Mesendoderm (in vitro differentiated cells): Measurements from ENCODE around the gene GAK.

Experiments used
- DNase-seq: peaks from one replicate; pipeline ENCODE4 v3.0.0; 2013
- H2AK5ac ChIP-seq: 2 replicates; pipeline ENCODE4 v1.6.1; 2013; ENCODE audit warnings: low read length, inconsistent platforms
- H2BK120ac ChIP-seq: 2 replicates; pipeline ENCODE4 v1.6.1; 2013; ENCODE audit warnings: low read depth, mild to moderate bottlenecking, low read length, moderate library complexity, mixed read lengths
- H2BK15ac ChIP-seq: replicated peaks from 2 replicates; pipeline ENCODE4 v1.6.1; 2013; ENCODE audit warnings: low read depth, mild to moderate bottlenecking, moderate library complexity
- H2BK5ac ChIP-seq: 2 replicates; pipeline ENCODE4 v1.6.1; 2013; ENCODE audit warnings: low read length, inconsistent platforms
- H3K18ac ChIP-seq: 2 replicates; pipeline ENCODE4 v1.6.1; 2013; ENCODE audit warnings: mild to moderate bottlenecking, low read length, mixed read lengths
- H3K23ac ChIP-seq: one replicate; pipeline ENCODE4 v1.6.1; 2013; ENCODE audit warnings: low read length
- H3K27ac ChIP-seq: 2 replicates; pipeline ENCODE4 v1.5.1; 2013; ENCODE audit warnings: low read depth, mild to moderate bottlenecking, inconsistent platforms, low read length, moderate library complexity
- H3K27me3 ChIP-seq: 2 replicates; pipeline ENCODE4 v1.6.1; 2013; ENCODE audit warnings: low read length, control low read depth, mild to moderate bottlenecking, inconsistent platforms; ENCODE audit not compliant: insufficient read depth, poor library complexity
- H3K36me3 ChIP-seq: 2 replicates; pipeline ENCODE4 v1.6.1; 2013; ENCODE audit warnings: low read length, inconsistent platforms; ENCODE audit not compliant: control insufficient read depth, insufficient read depth
- H3K4ac ChIP-seq: one replicate; pipeline ENCODE4 v1.6.1; 2013; ENCODE audit warnings: low read depth, mild to moderate bottlenecking, low read length, moderate library complexity
- H3K4me1 ChIP-seq: 2 replicates; pipeline ENCODE4 v1.6.1; 2013; ENCODE audit warnings: low read depth, low read length, inconsistent platforms; ENCODE audit not compliant: control insufficient read depth
- H3K4me2 ChIP-seq: 2 replicates; pipeline ENCODE4 v1.6.1; 2013; ENCODE audit warnings: low read length
- H3K4me3 ChIP-seq: 2 replicates; pipeline ENCODE4 v1.5.1; 2013; ENCODE audit warnings: mild to moderate bottlenecking, low read length
- H3K56ac ChIP-seq: one replicate; pipeline ENCODE4 v1.6.1; 2013; ENCODE audit warnings: low read length
- H3K79me1 ChIP-seq: 2 replicates; pipeline ENCODE4 v1.6.1; 2013; ENCODE audit warnings: low read length, inconsistent platforms
- H3K79me2 ChIP-seq: 2 replicates; pipeline ENCODE4 v1.6.1; 2013; ENCODE audit warnings: mild to moderate bottlenecking, low read length; ENCODE audit not compliant: control insufficient read depth, insufficient read depth
- H3K9ac ChIP-seq: 2 replicates; pipeline ENCODE4 v1.6.1; 2013; ENCODE audit warnings: low read length, inconsistent platforms
- H4K5ac ChIP-seq: one replicate; pipeline ENCODE4 v1.6.1; 2013; ENCODE audit warnings: low read length
- H4K8ac ChIP-seq: one replicate; pipeline ENCODE4 v1.6.1; 2013; ENCODE audit warnings: low read depth, mild to moderate bottlenecking, control low read depth, low read length, moderate library complexity
- WGBS: extraction: QIAGEN DNeasy Blood & Tissue Kit; methylation state at CpG from one replicate; pipeline ENCODE4 v1.1.7; 2013; ENCODE audit warnings: low lambda C conversion rate, missing lambda C conversion rate; ENCODE audit not compliant: insufficient coverage; ENCODE audit errors: extremely low coverage; 5-methylcytosine and 5-hydroxymethylcytosine counted together

The GAK gene

DNA sequence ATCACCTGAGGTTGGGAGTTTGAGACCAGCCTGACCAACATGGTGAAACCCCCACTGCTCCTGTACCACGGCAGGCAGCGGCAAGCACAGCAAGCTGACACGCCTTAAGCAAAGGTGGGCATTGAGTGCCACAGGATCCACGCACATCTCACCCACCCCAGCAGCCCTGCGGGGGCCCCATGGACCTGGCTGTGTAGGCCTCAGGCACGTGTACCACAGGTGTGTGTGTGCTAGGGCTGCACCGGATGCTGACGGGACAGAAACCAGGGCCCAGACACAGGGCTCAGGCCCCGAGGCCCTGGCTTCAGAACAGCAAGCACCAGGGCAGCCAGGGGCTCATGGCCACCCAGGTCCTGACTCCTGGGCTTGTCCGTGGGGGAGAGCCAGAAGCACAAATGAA lies 46.8 kb downstream of the GAK start:
- Histone ChIP-seq H2BK5ac (no peak overlapping the region), H3K9ac (no peak overlapping the region), H3K79me2 (no peaks in the 10 kb centered on the region), H2BK120ac (no peak overlapping the region), H3K4me1 (no peaks in the 10 kb centered on the region), H3K18ac (no peak overlapping the region), H4K5ac (no peak overlapping the region), H3K27me3 (no peaks in the 10 kb centered on the region), H2AK5ac (no peak overlapping the region), H3K27ac (no peak overlapping the region), H3K4me3 (no peak overlapping the region), H3K36me3 (no peaks in the 10 kb centered on the region), H3K4ac (no peak overlapping the region), H3K79me1 (no peaks in the 10 kb centered on the region), H4K8ac (no peak overlapping the region), H3K56ac (no peak overlapping the region), H3K4me2 (no peak overlapping the region), H2BK15ac (no peak overlapping the region), H3K23ac (no peak overlapping the region)
- WGBS = no CpG with 5 or more reads among the region's 10 CpGs
- DNase-seq = no peak

GRCh38 chr4:884896-885295 lies 47.2 kb downstream of the GAK start:
- Histone ChIP-seq H3K79me1 (no peaks in the 10 kb centered on the region), H2BK15ac (no peak overlapping the region), H3K27me3 (no peaks in the 10 kb centered on the region), H4K5ac (no peak overlapping the region), H3K79me2 (no peaks in the 10 kb centered on the region), H2BK5ac (no peak overlapping the region), H3K56ac (no peak overlapping the region), H3K18ac (no peak overlapping the region), H3K27ac (no peak overlapping the region), H3K9ac (no peak overlapping the region), H3K4me2 (no peak overlapping the region), H3K23ac (no peak overlapping the region), H3K4me1 (no peaks in the 10 kb centered on the region), H3K36me3 (no peaks in the 10 kb centered on the region), H3K4ac (no peak overlapping the region), H2AK5ac (no peak overlapping the region), H3K4me3 (no peak overlapping the region), H2BK120ac (no peak overlapping the region), H4K8ac (no peak overlapping the region)
- no CpG with 5 or more reads among the region's 24 CpGs for WGBS
- no peak for DNase-seq

DNA sequence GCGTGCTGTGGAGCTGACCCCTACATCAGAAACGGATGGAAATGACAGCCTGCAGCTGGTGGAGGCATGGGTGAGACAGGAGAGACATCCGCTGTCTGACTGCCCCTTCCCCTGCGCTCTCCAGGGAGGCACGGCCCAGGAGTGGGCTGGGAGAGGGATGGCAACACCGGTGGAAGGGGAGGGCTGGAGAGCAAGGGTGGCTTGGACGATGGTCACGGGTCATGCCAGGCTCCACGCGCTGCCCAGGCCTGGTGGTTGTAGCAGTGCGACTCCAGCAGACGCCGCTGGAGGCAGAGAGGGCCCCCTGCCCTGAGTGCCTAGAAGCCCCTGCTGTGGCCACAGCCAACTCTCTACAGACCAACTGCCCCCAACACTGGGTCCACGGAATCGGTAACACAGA lies 47.9 kb downstream of the GAK start:
- Histone ChIP-seq H4K5ac (no peak overlapping the region), H3K4ac (no peak overlapping the region), H2BK120ac (no peak overlapping the region), H4K8ac (no peak overlapping the region), H3K4me1 (no peaks in the 10 kb centered on the region), H2BK5ac (no peak overlapping the region), H2AK5ac (no peak overlapping the region), H3K79me2 (no peaks in the 10 kb centered on the region), H3K79me1 (no peaks in the 10 kb centered on the region), H3K9ac (no peak overlapping the region), H3K4me2 (no peak overlapping the region), H3K27me3 (no peaks in the 10 kb centered on the region), H3K27ac (no peak overlapping the region), H3K18ac (no peak overlapping the region), H3K56ac (no peak overlapping the region), H3K4me3 (no peak overlapping the region), H3K23ac (no peak overlapping the region), H3K36me3 (no peaks in the 10 kb centered on the region), H2BK15ac (no peak overlapping the region)
- no CpG with 5 or more reads among the region's 15 CpGs for WGBS
- DNase-seq = no peak

- no peaks in the 10 kb centered on the region for H3K79me2 ChIP-seq
- no peak overlapping the region for H3K4me3 ChIP-seq
- H3K18ac ChIP-seq = no peak overlapping the region
- H3K4me2 ChIP-seq = no peak overlapping the region
- no peak overlapping the region for H3K4ac ChIP-seq
- no peak overlapping the region for H2BK120ac ChIP-seq
- H3K23ac ChIP-seq = no peak overlapping the region
- no peak for DNase-seq
- no peaks in the 10 kb centered on the region for H3K79me1 ChIP-seq
- no peak overlapping the region for H4K8ac ChIP-seq
- no peak overlapping the region for H3K56ac ChIP-seq
- no peak overlapping the region for H2BK5ac ChIP-seq
- no peaks in the 10 kb centered on the region for H3K4me1 ChIP-seq
- no CpG with 5 or more reads among the region's 26 CpGs for WGBS
- H2BK15ac ChIP-seq = no peak overlapping the region
- peaks cover 2% of the 10 kb centered on the region for H3K36me3 ChIP-seq
- H3K27ac ChIP-seq = no peak overlapping the region
- H4K5ac ChIP-seq = no peak overlapping the region
- H2AK5ac ChIP-seq = no peak overlapping the region
- H3K27me3 ChIP-seq = no peaks in the 10 kb centered on the region
- no peak overlapping the region for H3K9ac ChIP-seq
These were observed 48.6 kb downstream of the GAK start for GRCh38 chr4:883377-884095.

DNA sequence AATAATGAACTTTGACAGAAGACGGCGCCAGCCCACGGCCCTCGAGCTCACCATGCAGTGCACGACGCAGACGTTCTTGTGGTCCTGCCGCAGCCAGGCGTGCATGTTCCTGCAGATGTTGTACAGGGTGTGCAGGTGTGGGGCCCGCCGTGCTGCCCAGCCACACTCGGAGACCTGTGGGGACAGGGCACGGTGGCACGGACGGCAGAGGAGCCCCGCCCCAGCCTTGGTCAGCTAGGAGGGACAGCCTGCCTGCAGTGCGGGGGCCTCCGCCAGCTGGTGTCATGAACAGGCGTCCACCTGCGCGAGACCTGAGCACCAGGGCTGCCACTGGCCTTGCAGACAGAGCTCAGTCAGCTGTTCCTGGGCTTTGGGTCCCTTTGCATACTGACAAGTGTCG lies 49.5 kb downstream of the GAK start:
- Histone ChIP-seq H3K36me3 (peaks cover 2% of the 10 kb centered on the region), H3K4ac (no peak overlapping the region), H2AK5ac (no peak overlapping the region), H4K5ac (no peak overlapping the region), H2BK120ac (no peak overlapping the region), H3K79me1 (no peaks in the 10 kb centered on the region), H3K4me1 (no peaks in the 10 kb centered on the region), H3K9ac (no peak overlapping the region), H3K23ac (no peak overlapping the region), H4K8ac (no peak overlapping the region), H3K56ac (no peak overlapping the region), H3K18ac (no peak overlapping the region), H3K27ac (no peak overlapping the region), H3K79me2 (no peaks in the 10 kb centered on the region), H3K4me2 (no peak overlapping the region), H3K4me3 (no peak overlapping the region), H2BK5ac (no peak overlapping the region), H3K27me3 (no peaks in the 10 kb centered on the region), H2BK15ac (no peak overlapping the region)
- DNase-seq = no peak
- WGBS = no CpG with 5 or more reads among the region's 22 CpGs

DNA sequence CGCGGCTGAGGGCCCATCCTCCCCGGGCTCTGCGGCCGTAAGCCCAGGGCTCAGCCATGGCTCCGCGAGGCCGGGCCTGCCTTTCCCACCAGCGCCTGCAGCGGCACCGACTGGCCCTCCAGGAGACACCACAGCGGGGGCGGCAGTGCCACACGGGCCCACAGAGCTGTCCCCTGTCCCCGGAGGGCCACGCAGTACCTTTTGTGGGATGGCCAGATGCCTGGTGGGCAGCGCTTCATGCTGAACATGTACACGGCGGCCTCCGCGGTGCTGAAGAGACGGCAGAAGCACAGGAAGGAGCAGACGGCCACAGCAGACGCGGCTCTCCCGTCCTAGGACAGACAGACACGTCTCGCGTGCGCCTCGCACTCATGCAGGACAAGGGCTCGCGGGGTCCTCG lies 50.4 kb downstream of the GAK start:
- H2BK120ac ChIP-seq = no peak overlapping the region
- no peak overlapping the region for H2AK5ac ChIP-seq
- no peak overlapping the region for H3K9ac ChIP-seq
- peaks cover 2% of the 10 kb centered on the region for H3K36me3 ChIP-seq
- no peaks in the 10 kb centered on the region for H3K27me3 ChIP-seq
- no peaks in the 10 kb centered on the region for H3K79me2 ChIP-seq
- H3K27ac ChIP-seq = no peak overlapping the region
- no peak overlapping the region for H3K4me3 ChIP-seq
- H3K56ac ChIP-seq = no peak overlapping the region
- H4K5ac ChIP-seq = no peak overlapping the region
- no peak overlapping the region for H2BK5ac ChIP-seq
- no peak overlapping the region for H3K18ac ChIP-seq
- H4K8ac ChIP-seq = no peak overlapping the region
- WGBS = no CpG with 5 or more reads among the region's 34 CpGs
- H3K79me1 ChIP-seq = no peaks in the 10 kb centered on the region
- DNase-seq = no peak
- no peak overlapping the region for H3K23ac ChIP-seq
- no peak overlapping the region for H2BK15ac ChIP-seq
- H3K4me1 ChIP-seq = no peaks in the 10 kb centered on the region
- no peak overlapping the region for H3K4ac ChIP-seq
- H3K4me2 ChIP-seq = no peak overlapping the region
